SK-N-SH treated with all-trans-retinoic acid at 6 μM for 48 hours (cell line): ENCODE results near the gene GID8.

ENCODE experiments used
- CREB5 ChIP-seq: fragments of 250-450 bp; sonication (Bioruptor Pico); IDR thresholded peaks from 2 replicates; pipeline ENCODE4 v1.5.1; 2020; ENCODE audit warnings: low read depth, mild to moderate bottlenecking, moderate library complexity
- POU6F1 ChIP-seq: fragments of 250-450 bp; sonication (Bioruptor Pico); IDR thresholded peaks from 2 replicates; pipeline ENCODE4 v1.8.0; 2021; ENCODE audit warnings: low read depth, mild to moderate bottlenecking, moderate library complexity, borderline replicate concordance
- RARB ChIP-seq: fragments of 250-450 bp; sonication (Bioruptor Pico); IDR thresholded peaks from 2 replicates; pipeline ENCODE4 v1.8.0; 2021; ENCODE audit warnings: mild to moderate bottlenecking, moderate library complexity
- TCF4 ChIP-seq: fragments of 250-450 bp; sonication (Bioruptor Pico); IDR thresholded peaks from 2 replicates; pipeline ENCODE4 v1.8.0; 2021; ENCODE audit warnings: mild to moderate bottlenecking, moderate library complexity, borderline replicate concordance
- TOX ChIP-seq: fragments of 250-450 bp; sonication (Bioruptor Pico); IDR thresholded peaks from 2 replicates; pipeline ENCODE4 v1.8.0; 2021; ENCODE audit warnings: mild to moderate bottlenecking, moderate library complexity, borderline replicate concordance
- ZFP3 ChIP-seq: fragments of 250-450 bp; sonication (Bioruptor Pico); IDR thresholded peaks from 2 replicates; pipeline ENCODE4 v1.5.0; 2020; ENCODE audit warnings: mild to moderate bottlenecking, moderate library complexity
- ZFP30 ChIP-seq: fragments of 450-650 bp; formaldehyde crosslinking; IDR thresholded peaks from 2 replicates; pipeline ENCODE4 v1.5.0; 2022; ENCODE audit warnings: mild to moderate bottlenecking, moderate library complexity

- TF ChIP-seq CREB5 (CRISPR knock-in tag): no peak
- no peak for TF ChIP-seq POU6F1
- TF ChIP-seq TOX (CRISPR knock-in tag): no peak
- no peak for TF ChIP-seq ZFP30 (CRISPR knock-in tag)
- TF ChIP-seq RARB (CRISPR knock-in tag): no peak
- TF ChIP-seq TCF4: no peak
- no peak for TF ChIP-seq ZFP3 (CRISPR knock-in tag)
Measured at GRCh38 chr20:62902926-62903615, 34.9 kb upstream of the GID8 start.
